Measurements from ENCODE around the gene PCID2.

The PCID2 gene

DNA sequence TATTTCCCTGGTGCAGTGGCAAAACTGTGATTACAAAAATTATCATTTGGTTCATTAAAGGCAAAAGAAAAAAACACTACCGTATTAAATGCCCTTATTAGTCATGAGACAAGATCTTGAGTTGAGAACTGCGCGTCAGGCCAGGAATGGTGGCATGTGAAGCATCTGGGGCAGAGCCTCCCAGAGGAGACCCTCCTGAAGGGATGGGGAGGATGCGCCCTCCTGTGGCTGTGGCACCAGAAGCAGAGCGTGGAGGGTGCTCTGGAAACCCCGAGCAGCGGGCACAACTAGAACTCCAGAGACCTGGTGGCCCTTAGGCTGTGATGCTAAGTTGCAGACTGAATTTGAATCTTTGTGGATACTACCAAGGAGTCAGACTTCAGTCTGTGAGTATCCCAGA lies 12.4 kb upstream of the PCID2 start:
- DNase-seq (ENCODE audit: low read depth, low spot score), result no peak
- H3K27ac ChIP-seq, result no peak overlapping the region

DNA sequence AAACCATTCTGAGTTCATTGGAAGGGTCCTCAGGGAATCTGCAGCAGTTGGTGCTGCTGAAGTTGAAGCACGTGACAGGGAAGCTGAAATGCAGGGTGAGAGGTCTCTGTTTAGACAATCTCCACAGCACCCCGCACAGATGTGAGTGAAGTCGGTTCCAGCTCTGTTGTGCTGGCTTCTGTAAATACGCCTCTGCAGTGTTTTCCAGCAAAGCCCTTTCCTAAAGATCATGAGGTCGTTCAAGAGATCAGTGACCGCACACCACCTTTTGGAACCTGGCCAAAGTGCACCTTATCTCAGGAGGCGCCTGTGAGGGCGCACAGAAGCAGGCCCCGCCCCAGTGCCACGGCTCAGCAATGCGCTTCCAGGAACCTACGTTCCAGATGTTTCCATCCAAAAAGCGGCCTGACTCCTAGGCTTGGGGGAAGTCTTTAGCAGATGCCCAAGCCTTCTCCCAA lies 11.7 kb upstream of the PCID2 start:
- H3K27ac ChIP-seq, result no peak overlapping the region
- DNase-seq (ENCODE audit: low read depth, low spot score), result no peak

DNA sequence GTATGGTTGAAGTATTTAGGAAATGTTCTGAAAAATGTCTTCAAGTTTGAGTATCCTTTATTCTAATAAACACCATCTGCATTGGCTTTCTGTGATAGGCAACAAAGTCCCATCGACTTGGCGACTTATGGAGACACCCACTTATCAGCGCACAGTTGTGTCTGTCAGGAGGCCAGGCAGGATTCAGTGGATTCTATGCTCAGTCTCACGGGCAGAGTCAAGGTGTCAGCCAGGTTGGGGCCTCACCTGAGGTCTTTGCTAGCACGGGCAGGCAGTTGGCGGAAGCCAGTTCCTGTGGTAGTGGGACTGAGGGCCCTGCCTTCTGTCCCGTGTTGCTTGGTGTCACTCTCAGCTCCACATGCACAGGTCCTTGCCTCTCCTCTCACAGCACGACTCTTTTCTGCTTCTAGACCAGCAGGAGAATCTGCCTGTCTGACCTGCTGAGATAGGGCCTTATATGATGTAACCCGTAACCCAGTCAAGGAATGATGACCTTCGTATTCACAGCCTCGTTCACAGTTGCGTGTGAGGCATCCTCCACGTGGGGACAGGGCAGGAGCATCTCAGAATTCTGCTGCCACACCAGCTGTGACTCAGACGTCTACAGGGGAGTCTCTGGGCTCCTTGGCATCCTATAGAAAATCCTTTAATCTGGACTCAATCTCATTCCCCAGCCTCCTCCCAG lies 10.9 kb upstream of the PCID2 start:
- no peak overlapping the region for H3K27ac ChIP-seq
- no peak for DNase-seq (ENCODE audit: low read depth, low spot score)

DNA sequence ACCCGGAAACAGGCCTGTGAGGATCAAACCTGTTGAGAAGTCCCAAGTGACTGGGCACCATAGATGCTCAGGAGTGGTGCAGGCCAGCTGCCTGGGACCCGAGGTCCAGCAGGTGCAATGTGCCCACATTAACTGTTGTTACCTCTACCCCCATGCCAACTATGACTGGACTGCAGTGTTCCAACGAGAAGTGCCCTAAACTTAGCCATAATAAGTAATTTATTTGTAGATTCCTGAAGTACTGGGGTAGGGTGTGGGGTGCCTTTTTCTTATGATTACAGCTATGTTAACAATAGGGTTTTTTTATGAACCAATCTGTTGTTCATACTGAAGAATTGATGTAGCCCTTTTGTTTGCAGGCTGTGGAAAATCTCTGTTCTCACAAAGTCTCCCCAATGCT lies 10.1 kb upstream of the PCID2 start:
- DNase-seq (ENCODE audit: low read depth, low spot score), result no peak
- no peak overlapping the region for H3K27ac ChIP-seq

DNA sequence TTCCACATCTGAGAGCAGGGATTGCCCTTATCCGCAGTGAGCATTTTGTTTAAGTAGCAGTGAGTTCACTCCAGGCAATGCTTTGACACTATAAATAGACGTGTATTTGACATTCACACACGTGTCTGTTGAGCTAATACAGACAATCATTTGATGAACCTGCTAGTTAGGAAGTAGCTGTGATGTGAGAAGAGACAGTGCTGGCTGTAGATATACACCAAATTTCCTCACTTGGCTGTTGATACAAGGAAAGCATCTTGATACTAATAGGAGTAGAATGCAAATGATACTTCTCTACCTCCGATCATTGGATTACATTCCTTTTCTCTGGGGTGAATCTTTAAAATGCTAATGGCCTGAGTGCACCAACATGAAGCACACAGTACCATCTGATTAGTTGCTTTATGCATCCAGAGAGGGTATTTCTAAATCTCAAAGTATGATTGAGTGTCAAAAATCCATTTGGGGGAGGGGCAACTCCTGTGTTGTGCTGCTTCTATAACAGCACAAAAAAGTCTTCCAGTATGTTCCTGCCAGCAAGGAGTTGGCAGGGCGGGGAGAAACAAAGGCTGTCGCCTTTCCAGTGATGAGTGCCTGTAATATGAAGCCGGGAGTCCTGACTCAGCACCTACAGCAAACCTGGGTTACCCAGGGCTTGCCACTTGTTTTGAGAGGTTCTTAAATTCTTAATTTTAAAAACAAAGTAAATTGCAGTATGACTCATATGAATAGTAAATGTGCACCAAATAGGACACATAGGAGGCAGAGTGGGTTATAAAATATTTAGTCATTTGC lies 8.0 kb upstream of the PCID2 start:
- no peak for DNase-seq (ENCODE audit: low read depth, low spot score)
- peak overlapping the region; percentile 47 for H3K27ac ChIP-seq

DNA sequence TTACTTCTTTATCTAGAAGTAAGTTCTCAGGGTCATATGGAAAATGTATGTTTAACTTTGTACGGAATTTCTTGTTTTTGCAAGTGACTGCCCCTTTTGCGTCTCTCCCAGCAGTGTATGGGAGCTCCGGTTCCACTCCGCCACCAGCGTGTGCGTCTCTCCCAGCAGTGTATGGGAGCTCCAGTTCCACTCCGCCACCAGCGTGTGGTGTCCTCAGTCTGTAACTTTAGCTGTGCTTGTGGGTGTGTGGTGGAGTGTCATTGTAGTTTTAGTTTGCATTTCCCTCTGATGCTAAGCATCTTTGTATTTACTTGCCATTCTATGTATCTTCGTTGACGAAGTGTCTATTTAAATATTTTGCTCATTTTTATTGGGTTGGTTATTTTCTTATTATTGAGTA lies 3.3 kb upstream of the PCID2 start:
- no peak overlapping the region for H3K27ac ChIP-seq
- DNase-seq (ENCODE audit: low read depth, low spot score), result no peak

DNA sequence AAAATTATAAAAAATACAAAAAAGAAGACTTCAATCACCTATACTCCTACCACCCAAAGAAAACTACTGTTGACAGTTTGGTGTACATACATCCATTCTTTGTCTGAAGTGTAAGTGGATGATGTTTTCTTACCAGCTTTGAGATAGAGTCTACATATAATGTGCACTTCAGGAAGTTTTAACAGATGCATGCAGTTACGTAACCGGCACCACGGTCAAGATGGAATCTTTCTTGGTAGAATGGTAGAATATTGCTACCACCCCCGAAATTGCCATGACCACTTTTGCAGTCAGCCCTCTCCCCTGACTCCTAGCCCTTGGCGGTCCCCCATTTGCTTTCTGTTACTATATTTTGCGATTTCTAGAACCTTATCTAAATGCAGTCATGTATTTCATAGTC lies 2.4 kb upstream of the PCID2 start:
- no peak for DNase-seq (ENCODE audit: low read depth, low spot score)
- H3K27ac ChIP-seq, result peak overlapping the region; percentile 95

DNA sequence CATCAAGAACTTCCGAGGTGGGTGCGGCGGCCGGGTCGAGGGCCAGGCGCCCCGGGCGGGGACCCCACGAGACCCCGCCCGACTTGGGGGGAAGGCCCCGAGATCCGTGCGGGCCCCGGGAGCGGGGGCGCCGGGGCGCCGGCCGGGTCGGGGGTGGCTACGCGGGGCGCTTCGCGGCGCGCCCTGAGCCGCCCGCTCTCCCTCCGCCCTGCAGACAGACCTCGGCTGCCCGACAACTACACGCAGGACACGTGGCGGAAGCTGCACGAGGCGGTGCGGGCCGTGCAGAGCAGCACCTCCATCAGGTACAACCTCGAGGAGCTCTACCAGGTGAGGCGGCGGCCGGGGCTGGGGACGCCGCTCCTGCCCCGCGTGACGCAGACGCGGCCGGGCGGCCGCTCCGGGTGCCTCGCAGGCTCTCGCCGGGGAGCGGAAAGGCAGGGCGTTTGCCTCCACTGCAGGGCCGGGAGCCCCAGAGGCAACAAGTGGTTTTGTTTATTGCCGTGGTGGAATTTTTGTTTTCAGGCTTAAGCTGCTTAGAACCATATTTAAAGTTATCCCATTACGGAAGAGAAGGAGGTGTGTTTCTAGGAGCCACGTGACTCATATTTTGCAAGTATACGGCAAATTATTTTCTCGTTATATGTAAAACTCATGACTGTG lies 1.4 kb upstream of the PCID2 start:
- peak overlapping the region; percentile 95 for H3K27ac ChIP-seq
- no peak for DNase-seq (ENCODE audit: low read depth, low spot score)

DNA sequence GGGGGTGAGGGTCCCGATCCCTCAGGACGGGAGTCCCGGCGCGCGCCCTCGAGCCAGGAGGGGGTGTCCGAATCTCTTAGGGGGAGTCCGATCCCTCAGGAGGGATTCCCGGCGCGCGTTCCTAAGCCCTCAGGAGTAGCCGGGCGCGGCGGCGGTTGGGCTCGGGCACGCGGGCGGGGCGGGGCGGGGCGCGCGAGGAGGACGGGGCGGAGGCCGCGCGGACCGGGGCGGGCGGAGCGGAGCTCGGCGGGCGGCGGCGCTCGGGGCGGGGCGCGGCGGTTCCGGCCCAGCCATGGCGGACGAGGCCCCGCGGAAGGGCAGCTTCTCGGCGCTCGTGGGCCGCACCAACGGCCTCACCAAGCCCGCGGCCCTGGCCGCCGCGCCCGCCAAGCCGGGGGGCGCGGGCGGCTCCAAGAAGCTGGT lies 878 bp upstream of the PCID2 start, which contains the start of gene CUL4A:
CUL4A (plus strand) TSS at position 278 of the 423 bp plus-strand sequence; CDS start at position 293, 15 bp downstream.
- peak within 1 kb of the TSS; percentile 95 for H3K27ac ChIP-seq
- DNase-seq (ENCODE audit: low read depth, low spot score), result no peak

DNA sequence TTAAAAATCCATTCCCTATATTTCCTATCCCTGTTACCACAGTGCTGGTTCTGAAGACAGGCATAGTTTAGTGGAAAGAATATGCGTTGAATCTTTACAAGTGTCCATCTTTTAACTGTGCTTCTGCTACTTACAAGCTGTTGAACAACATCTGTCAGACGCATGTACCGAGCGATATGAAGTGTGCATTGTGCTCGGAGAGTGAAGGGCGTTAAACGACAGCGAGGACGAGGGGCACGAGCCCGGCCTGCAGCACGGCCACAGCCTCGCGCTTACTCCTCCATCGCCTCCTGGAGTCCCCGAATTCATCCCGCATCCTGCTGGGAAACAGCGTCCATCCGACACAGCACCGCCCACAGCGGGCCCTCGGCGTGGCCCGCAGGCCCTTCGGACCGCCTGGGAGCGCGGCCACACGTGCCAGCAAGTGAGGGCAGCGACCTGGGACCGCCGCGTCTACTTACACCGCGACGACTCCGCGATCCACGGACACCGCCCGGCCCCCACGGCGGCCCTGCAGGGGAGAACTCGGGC lies 514 bp downstream of the PCID2 start:
- no peak for DNase-seq (ENCODE audit: low read depth, low spot score)
- H3K27ac ChIP-seq, result peak overlapping the region; percentile 95

DNA sequence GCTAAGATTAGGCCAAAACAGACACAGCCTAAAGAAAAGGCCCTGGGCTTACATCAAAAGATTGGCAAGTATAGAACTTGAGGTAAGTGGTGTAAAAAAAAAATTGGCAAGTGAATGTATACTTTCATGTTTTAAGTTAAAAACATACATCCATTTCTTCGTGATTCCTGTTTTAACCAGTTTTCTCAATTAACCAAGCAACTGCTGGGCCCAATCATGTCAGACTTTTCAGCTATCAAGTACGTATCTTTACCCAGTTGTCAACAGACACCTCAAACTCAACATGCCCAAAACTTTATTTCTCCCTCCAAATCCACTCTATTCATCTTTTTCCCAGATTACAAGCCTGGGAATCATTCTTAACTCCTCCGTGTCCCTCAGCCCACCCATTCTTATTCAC lies 1.0 kb downstream of the PCID2 start:
- H3K27ac ChIP-seq, result peak overlapping the region; percentile 95
- no peak for DNase-seq (ENCODE audit: low read depth, low spot score)

DNA sequence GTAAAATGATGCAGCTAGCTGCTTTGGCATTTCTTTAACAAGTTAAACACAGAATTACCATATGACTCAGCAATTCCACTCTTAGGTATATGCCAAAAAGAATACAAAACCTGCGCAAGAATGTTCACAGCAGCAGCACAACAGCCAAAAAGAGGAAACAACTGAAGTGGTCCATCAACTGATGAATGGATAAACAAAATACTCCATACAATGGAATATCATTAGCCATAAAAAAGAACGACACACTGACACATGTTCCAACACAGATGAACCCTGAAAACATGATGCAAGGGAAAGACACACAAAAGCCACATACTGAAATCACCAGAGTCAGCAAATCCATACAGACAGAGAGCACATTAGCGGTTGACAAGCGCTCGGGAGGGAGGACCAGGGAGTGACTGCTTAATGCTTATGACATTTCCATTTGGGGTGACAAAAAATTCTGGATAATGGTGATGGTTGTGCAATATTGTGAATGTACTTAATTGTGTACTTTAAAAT lies 3.0 kb downstream of the PCID2 start:
- H3K27ac ChIP-seq, result peak overlapping the region; percentile 33
- no peak for DNase-seq (ENCODE audit: low read depth, low spot score)

DNA sequence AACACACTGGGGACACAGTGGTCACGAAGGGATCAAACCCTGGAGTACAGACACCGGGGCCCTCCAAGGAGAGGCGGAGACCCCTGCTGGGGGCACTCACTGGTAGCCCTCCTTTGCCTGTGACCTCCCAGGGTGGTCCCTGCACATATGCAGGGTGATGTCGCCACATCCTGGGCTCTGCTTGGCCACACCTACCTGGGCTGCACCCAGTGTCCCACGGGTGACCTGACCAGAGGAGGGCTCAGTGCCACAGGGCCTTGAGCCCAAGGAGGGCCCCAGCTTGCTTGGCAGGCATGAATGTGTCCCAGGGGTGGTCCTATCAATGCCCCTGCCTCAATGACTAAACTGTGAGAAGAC lies 4.1 kb downstream of the PCID2 start:
- no peak overlapping the region for H3K27ac ChIP-seq
- DNase-seq (ENCODE audit: low read depth, low spot score), result no peak

DNA sequence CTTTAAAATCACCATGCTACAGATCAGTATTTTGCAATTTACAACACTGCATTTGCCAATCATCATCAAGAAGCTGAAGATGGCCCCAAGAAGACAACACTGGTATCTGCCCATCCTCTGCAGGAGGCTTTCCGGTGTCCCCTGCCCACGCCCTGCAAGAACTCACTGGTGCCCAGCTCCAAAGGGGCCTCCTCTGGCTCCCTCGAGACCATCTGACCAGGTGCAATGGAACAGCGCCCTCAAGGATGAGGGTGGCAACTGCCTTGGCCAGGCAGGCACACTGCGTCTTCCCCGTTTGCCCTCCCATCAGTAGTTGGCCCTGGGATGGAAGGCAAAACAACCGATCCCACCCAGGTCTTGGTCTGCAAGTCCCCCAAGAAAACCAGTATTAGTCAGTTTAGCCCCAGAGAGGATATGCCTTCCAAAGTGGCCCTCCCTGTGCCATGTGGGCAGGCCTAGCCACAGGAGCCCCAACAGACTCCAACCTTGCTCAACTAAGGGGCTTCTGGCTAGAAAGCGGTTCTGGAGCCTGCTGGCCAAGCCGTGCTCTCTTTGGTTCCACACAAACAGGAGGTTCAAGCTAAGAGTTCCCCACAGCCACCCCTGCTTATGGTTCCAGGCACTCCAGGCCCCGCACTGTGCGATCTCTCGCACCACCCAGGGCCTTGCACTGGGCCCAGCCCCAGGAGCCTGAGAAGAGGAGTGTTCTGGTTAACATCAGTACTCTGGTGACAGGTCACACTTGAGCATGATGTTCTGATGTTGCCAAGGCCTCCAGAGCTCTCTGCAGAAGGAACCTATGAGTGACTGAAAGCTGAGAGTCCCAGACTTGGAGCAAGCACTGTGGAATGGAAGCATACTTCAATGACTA lies 4.7 kb downstream of the PCID2 start:
- H3K27ac ChIP-seq, result no peak overlapping the region
- no peak for DNase-seq (ENCODE audit: low read depth, low spot score)

DNA sequence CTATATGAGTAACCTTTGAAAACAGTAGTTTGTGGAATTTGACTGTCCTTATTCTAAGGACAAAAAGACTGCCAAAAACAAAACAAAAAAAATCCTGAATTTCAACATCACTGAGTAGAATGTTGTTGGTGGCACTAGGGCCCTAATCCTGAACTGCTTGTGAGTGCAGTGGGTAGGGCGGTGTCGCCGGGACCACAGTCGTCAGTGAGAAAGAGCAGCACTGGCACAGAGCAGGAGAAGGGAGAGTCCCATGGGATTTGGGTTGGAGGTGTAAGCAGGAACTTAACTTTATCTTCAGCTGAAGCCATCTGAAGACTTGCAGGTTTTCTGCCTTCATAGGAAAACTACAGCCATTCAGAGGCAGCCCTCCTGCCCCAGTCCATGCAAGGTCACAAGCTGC lies 5.6 kb downstream of the PCID2 start:
- no peak overlapping the region for H3K27ac ChIP-seq
- no peak for DNase-seq (ENCODE audit: low read depth, low spot score)

DNA sequence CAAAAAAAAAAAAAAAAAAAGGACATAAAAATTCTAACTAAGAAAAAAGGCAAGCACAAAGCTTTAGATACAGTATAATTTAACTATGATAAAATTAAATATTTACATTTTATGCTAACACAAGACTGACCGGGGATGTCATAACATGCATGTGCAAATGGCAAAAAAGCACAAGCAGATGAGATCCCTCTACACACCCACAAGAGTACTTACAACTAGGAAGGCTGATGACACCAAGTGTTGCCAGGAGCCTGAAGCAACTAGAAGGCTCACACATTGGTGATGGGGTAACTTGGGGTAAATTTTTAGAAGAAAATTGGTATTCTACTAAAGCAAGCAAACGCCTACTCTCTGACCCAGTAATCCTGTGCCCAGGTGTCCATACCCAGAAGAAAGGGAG lies 6.7 kb downstream of the PCID2 start:
- no peak overlapping the region for H3K27ac ChIP-seq
- DNase-seq (ENCODE audit: low read depth, low spot score), result no peak

DNA sequence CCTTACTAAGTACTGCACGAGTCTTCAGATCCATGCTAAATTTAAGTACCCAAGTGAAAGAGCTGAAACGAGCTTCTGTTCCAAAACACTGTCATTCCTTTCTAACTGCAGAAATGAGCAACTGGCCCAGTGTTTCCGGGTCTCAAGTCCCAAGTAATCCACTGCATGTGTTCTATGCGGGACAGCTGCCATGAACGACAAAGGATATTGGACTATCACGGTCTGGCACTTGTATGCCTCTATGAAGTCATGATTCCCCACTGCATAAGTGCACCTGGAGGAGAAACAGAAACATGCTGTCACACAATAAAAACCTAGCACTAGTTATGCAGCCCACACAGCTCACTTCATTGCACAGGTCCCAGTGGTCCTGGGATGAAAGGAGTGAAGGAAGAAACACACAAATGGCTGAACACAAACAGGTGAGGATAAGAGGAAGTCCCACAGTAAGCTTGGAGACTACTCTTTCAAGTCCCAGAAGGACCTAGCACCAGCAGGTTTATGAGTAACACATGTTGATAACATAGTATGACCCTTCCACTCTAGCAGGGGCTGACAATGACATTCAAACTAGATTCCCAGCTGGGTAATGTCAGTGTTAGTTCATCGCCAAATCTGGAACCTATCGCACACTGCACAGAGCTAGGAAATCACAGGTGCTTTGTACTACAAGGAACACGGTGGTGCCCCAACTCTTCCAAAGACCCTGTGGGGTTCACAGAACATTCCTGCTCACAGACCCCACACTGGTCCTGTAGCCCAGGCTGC lies 11.3 kb downstream of the PCID2 start:
- no peak overlapping the region for H3K27ac ChIP-seq
- no peak for DNase-seq (ENCODE audit: low read depth, low spot score)

DNA sequence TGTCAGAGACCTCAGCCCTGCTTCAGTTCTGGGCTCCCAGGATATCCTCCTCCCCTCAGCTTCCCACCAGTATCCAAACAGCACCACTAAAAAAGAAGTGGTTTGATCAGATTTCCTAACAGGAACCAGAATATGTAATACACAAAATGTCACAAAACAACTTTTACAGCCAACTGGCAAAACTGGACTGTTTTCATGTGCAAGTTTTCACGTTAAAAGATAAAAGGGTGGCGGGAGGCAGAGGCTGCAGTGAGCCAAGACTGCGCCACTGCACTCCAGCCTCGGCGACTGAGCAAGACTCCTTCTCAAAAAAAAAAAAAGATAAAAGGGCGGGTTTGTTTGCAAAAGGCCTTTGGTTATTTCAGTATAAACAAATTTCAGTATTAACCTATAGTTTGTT lies 13.1 kb downstream of the PCID2 start:
- H3K27ac ChIP-seq, result no peak overlapping the region
- no peak for DNase-seq (ENCODE audit: low read depth, low spot score)

DNA sequence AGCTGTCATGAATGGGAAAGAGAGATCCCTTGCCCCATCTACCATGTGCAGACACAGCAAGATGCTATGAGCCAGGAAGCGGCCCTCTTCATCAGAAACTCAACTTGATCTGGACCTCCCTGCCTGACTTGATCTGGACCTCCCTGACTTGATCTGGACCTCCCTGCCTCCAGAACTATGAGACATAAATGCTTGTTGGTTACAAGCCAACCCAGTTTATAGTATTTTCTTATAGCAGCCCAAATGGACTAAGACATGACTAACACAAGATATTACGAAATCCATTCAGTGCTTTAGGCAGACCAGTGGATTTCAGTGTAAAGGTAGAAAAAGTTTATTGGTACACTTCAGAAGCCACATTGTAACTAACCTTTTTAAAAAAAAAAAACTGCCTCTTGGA lies 15.6 kb downstream of the PCID2 start:
- H3K27ac ChIP-seq, result no peak overlapping the region
- DNase-seq (ENCODE audit: low read depth, low spot score), result no peak

Data from epithelial cell of prostate (primary cell).